NCI-H2196 treated with DMSO at 0.1 percent for 48 hours (cell line): Measurements from ENCODE around the gene THSD7B.
"Not testable (repeated sequence)": the region's sequence is repeated elsewhere in the genome, so short reads cannot be mapped to it uniquely, and the experiment has no call there.

Experiments used
- DNase-seq: peaks from one replicate; lab custom pipeline; 2025; ENCODE audit not compliant: unreplicated experiment; lab: John Stamatoyannopoulos, UW

Gene THSD7B

DNA sequence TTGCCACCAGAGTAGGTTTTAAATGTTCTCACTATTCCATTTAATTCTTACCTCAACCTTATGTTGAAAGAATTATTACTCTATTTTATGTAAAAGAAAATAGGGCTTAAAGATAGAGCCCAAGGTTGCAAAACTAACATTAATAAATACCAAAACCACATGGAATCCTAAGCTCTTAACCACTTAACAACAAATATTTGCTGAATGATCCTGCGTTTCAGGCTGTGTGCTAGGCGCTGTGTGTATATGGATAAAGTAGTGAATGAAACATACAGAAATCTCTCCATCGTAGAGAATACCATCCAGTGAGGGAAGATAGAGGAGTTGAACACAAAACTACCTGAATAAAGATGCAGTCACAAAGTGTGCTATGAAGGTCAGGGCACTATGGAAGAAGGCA is 485.1 kb downstream of the THSD7B start:
- DNase-seq: no peak

DNA sequence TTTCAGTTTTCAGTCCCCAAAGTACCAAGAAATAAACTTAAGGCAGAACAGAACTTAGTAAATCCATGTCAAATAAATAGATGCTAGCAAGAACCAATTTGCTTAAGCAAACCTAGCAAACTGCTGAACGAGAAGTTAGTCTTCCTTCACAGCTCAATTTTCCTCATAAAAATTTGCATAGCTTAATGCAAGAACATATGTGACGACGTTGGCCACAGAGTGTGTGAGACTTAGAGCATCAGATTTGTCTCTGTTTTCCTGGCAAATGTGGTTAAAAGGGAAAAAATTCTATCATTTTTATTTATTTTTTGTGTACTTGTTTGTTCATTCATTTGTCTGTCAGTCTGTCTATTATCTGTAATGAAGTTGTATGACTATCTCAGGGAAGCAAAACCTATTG is 485.7 kb downstream of the THSD7B start:
- no peak for DNase-seq

DNA sequence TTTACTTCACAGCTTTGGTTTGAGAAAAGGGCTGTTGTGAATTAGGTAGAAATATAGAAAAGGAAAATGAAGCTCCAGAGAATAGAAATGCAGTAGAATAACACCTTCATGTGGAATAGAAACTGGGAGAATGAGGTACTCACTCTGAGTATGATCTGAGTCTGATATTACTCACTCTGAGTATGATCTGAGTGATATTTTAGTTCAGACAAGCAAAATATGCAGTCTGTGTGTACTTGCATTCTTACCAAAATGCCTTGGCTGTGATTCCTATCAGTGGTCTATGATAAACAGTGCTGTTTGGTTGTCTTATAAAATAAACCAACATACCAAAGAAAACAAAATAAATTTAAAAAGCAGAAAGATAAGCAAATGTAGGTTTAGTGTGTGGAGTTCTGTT is 487.6 kb downstream of the THSD7B start:
- no peak for DNase-seq

- no peak for DNase-seq
These were observed 488.7 kb downstream of the THSD7B start for GRCh38 chr2:137254052-137254451.

- no peak for DNase-seq
These were observed 490.0 kb downstream of the THSD7B start for GRCh38 chr2:137255345-137255744.

DNA sequence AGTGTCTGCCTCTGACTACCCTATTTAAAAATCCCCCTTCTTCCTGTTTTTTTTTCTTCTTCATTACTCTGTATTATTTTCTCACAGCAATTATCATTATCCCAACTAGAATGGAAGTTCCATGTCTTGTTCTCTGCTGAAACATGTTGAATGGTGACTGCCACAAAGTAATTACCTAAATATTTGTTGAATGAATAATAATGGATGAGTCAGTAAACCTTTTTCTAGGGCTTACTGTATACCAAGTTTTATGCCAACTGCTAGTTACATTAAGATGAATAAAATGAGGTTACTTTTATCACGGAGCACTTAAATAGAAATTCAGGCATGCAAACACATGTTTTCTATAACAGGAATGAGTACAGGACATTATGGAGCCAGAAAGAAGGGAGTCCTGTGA is 490.6 kb downstream of the THSD7B start:
- DNase-seq: no peak

GRCh38 chr2:137261881-137262585 is 496.7 kb downstream of the THSD7B start:
- no peak for DNase-seq

DNA sequence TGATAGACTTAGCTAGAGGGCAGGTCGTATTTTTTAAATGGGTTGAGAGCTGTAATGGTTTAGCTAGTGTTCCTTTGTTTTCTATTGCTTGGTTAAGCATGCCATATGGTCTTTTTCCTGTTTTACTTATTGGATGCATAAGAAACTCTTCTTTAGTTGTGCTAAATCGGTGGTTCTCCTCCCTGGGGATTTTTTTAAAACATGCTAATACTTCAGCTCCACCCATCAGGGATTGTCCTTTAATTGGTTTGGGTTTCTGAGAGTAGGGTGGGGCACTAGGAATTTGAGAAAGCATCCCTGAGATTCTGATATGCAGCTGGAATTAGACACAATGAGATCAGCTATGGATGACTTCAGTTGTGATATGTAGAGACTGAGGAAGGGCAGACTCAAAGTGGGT is 497.2 kb downstream of the THSD7B start:
- no peak for DNase-seq

DNA sequence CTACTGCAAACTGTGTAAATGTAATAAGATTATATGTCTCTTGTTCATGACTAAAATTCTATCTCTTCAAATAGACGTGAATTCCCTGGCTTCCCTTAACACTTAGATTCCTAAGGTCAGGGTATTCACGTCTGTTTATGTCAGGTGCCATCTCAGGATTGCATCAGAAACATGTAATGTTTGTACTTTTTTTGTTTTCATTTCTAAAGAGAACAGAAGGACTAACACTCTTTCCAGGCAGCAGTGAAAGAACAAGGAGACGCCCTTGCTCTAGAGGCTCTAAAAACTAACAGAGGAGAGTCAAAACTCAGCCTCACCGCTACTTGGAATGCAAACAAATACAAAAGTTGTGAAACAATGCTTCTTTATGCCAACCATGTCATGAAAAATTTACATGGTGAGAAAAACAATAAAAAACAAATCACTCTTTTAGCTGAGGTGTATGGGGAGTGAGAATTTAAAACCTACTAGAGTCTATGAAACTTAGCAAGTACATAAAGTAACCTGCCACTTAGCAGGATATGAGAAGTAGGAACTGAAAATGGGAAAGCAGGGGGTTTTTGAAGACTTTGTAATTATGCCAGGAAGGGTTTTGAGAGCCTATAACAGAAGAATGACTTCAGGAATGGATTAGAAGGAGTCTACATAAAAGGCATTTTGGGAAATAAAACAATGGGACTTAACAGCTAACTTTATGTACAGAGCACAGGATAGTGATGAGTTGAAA is 522.7 kb downstream of the THSD7B start:
- DNase-seq: no peak

DNA sequence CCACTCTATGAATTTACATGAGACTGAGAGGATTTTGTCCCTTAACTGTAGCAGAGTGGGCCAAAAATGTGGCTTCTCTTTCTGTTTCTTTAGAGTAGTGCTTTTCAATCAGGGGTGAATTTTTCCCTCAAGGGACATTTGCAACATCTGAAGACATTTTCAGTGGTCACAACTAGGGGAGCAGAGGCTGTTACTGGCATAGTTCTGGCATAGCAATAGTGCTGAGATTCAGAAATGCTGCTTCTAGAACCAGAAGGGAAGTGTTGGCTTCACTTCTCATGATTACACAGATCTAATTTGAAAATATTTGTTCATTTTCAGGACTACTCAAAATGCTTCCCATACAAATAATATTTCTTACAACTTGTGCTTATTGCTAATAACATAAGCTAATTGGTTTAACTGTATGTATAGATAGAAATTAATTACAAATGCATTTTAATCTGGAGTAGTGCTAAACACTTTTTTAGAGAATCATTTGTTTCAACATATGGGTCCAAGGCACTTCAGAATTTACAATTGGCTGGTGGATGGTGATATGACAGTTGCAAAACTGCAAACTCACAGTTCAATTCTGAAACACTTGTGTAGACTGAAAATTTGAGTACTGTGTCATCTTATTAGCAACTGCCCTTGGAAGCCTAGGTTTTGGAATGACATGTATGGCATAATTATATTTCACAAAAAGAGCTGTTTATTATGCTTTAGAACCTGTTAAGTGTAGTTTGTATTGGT is 526.7 kb downstream of the THSD7B start:
- DNase-seq: no peak

GRCh38 chr2:137298377-137298776 is 533.0 kb downstream of the THSD7B start:
- DNase-seq: no peak

- no peak for DNase-seq
These were observed 535.6 kb downstream of the THSD7B start for GRCh38 chr2:137300987-137301386.

DNA sequence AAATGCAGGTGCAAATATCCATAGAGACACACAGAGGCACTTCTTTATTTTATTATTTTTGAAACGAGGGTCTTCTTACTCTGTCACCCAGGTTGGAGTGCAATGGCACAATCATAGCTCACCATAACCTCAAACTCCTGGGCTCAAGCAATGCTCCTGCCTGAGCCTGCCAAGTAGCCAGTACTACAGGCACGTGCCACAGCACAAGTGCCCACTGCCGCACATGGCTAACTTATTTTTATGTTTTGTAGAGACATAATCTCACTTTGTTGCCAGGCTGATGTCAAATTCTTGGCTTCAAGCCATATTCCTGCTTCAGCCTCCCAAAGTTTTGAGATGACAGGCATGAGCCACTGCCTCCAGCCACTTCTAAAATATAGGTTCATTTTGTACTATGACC is 537.6 kb downstream of the THSD7B start:
- DNase-seq: no peak

- DNase-seq: no peak
These were observed 550.7 kb downstream of the THSD7B start for GRCh38 chr2:137316075-137316474.

DNA sequence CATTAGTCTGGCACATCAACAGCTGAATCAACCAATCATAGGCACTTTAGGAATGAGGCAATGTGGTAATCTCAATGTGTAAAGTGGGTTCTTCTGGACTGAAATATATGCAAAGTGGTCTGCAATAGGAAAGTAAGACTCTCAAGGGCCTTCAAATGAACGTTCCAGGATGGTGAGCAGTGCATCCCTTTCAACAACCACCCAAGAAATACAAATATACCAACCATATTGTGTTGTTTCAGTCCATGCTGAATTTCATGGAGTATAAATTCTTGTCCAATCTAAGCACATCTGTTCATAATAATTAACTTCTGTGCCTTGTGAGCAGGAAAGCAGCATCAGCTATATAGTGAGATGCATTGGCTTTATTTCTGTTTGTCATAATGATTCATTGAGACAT is 556.2 kb downstream of the THSD7B start:
- no peak for DNase-seq

GRCh38 chr2:137331562-137331961 is 566.2 kb downstream of the THSD7B start:
- not testable (repeated sequence) for DNase-seq

GRCh38 chr2:137333386-137334165 is 568.2 kb downstream of the THSD7B start:
- no peak for DNase-seq

GRCh38 chr2:137336067-137336466 is 570.7 kb downstream of the THSD7B start:
- DNase-seq: no peak

- no peak for DNase-seq
These were observed 573.7 kb downstream of the THSD7B start for GRCh38 chr2:137339051-137339450.

GRCh38 chr2:137345994-137346393 is 580.6 kb downstream of the THSD7B start:
- no peak for DNase-seq

- no peak for DNase-seq
These were observed 583.0 kb downstream of the THSD7B start for GRCh38 chr2:137348301-137348700.
